ENCODE measurements around the gene DTX1. TPM values are rescaled to one million over a fixed set of nuclear protein-coding genes. Genes with fewer than 3 reads are reported as not detected.

The DTX1 gene
- total RNA-seq, 1 donor from 2014 or later: 4.6 TPM

- Histone ChIP-seq H2AFZ (ENCODE audit: low read depth, low read length) (no peak overlapping the region), H3K4me2 (ENCODE audit: low read length) (no peak overlapping the region), H4K20me1 (ENCODE audit: insufficient read depth, low read length) (no peaks in the 10 kb centered on the region), H3K36me3 (ENCODE audit: insufficient read depth, low read length) (no peaks in the 10 kb centered on the region), H3K4me3 (ENCODE audit: insufficient read depth, low read depth, low read length) (no peak overlapping the region), H3K79me2 (ENCODE audit: insufficient read depth, low read length) (no peaks in the 10 kb centered on the region), H3K27me3 (ENCODE audit: insufficient read depth, low read length) (no peaks in the 10 kb centered on the region), H3K4me1 (ENCODE audit: insufficient read depth, low read length) (peaks cover 5% of the 10 kb centered on the region), H3K27ac (ENCODE audit: low read depth, low read length) (no peak overlapping the region), H3K9me3 (ENCODE audit: insufficient read depth, low read depth, low read length) (no peaks in the 10 kb centered on the region), H3K9ac (ENCODE audit: low read length) (no peak overlapping the region)
- Mint-ChIP-seq H3K27ac (ENCODE audit: unreplicated experiment) (no peak overlapping the region), H3K27me3 (ENCODE audit: low read depth, unreplicated experiment) (peaks cover 41% of the 10 kb centered on the region), H3K9me3 (ENCODE audit: unreplicated experiment) (no peaks in the 10 kb centered on the region), H3K36me3 (ENCODE audit: low read depth, unreplicated experiment) (peaks cover 5% of the 10 kb centered on the region), H3K4me3 (ENCODE audit: unreplicated experiment) (no peak overlapping the region), H3K4me1 (ENCODE audit: low read depth, unreplicated experiment) (peaks cover 2% of the 10 kb centered on the region)
- TF ChIP-seq EZH2 (IDR thresholded peaks at IDR 0.05; ENCODE audit: insufficient read depth, low read length): no peak
- no peak for TF ChIP-seq CTCF (IDR thresholded peaks at IDR 0.05; ENCODE audit: insufficient read depth, low read depth, low read length)
- FAIRE-seq (no peak), DNase-seq (ENCODE audit: low read depth) (no peak)
Measured at GRCh38 chr12:113099364-113099763, 42.8 kb downstream of the DTX1 start.

- Histone ChIP-seq H3K27ac (ENCODE audit: low read depth, low read length) (no peak overlapping the region), H3K27me3 (ENCODE audit: insufficient read depth, low read length) (no peaks in the 10 kb centered on the region), H3K4me2 (ENCODE audit: low read length) (no peak overlapping the region), H2AFZ (ENCODE audit: low read depth, low read length) (no peak overlapping the region), H4K20me1 (ENCODE audit: insufficient read depth, low read length) (no peaks in the 10 kb centered on the region), H3K4me3 (ENCODE audit: insufficient read depth, low read depth, low read length) (no peak overlapping the region), H3K4me1 (ENCODE audit: insufficient read depth, low read length) (peaks cover 5% of the 10 kb centered on the region), H3K9ac (ENCODE audit: low read length) (no peak overlapping the region), H3K9me3 (ENCODE audit: insufficient read depth, low read depth, low read length) (no peaks in the 10 kb centered on the region), H3K36me3 (ENCODE audit: insufficient read depth, low read length) (no peaks in the 10 kb centered on the region), H3K79me2 (ENCODE audit: insufficient read depth, low read length) (no peaks in the 10 kb centered on the region)
- peaks cover 45% of the 10 kb centered on the region for H3K27me3 Mint-ChIP-seq (ENCODE audit: low read depth, unreplicated experiment)
- H3K27ac Mint-ChIP-seq (ENCODE audit: unreplicated experiment): no peak overlapping the region
- TF ChIP-seq CTCF (IDR thresholded peaks at IDR 0.05; ENCODE audit: insufficient read depth, low read depth, low read length): no peak
- no peak for TF ChIP-seq EZH2 (IDR thresholded peaks at IDR 0.05; ENCODE audit: insufficient read depth, low read length)
- no peak overlapping the region for H3K4me3 Mint-ChIP-seq (ENCODE audit: unreplicated experiment)
- peaks cover 5% of the 10 kb centered on the region for H3K36me3 Mint-ChIP-seq (ENCODE audit: low read depth, unreplicated experiment)
- H3K9me3 Mint-ChIP-seq (ENCODE audit: unreplicated experiment): no peaks in the 10 kb centered on the region
- no peak for DNase-seq (ENCODE audit: low read depth)
- H3K4me1 Mint-ChIP-seq (ENCODE audit: low read depth, unreplicated experiment): peaks cover 2% of the 10 kb centered on the region
- FAIRE-seq: no peak
Measured at GRCh38 chr12:113099764-113100163, 43.2 kb downstream of the DTX1 start.

- no peak for DNase-seq (ENCODE audit: low read depth)
- peaks cover 2% of the 10 kb centered on the region for H3K4me1 Mint-ChIP-seq (ENCODE audit: low read depth, unreplicated experiment)
- FAIRE-seq: no peak
Measured at GRCh38 chr12:113101751-113102150, 45.2 kb downstream of the DTX1 start.

More at GRCh38 chr12:113101751-113102150, 45.2 kb downstream of the DTX1 start:
- Histone ChIP-seq H2AFZ (ENCODE audit: low read depth, low read length) (no peak overlapping the region), H3K9me3 (ENCODE audit: insufficient read depth, low read depth, low read length) (no peaks in the 10 kb centered on the region), H3K4me3 (ENCODE audit: insufficient read depth, low read depth, low read length) (no peak overlapping the region), H3K36me3 (ENCODE audit: insufficient read depth, low read length) (no peaks in the 10 kb centered on the region), H3K9ac (ENCODE audit: low read length) (no peak overlapping the region), H3K4me1 (ENCODE audit: insufficient read depth, low read length) (peaks cover 5% of the 10 kb centered on the region), H3K79me2 (ENCODE audit: insufficient read depth, low read length) (no peaks in the 10 kb centered on the region), H3K27ac (ENCODE audit: low read depth, low read length) (no peak overlapping the region), H3K4me2 (ENCODE audit: low read length) (no peak overlapping the region), H3K27me3 (ENCODE audit: insufficient read depth, low read length) (peaks cover 3% of the 10 kb centered on the region), H4K20me1 (ENCODE audit: insufficient read depth, low read length) (no peaks in the 10 kb centered on the region)
- H3K27me3 Mint-ChIP-seq (ENCODE audit: low read depth, unreplicated experiment): peaks cover 50% of the 10 kb centered on the region
- no peak overlapping the region for H3K4me3 Mint-ChIP-seq (ENCODE audit: unreplicated experiment)
- TF ChIP-seq EZH2 (IDR thresholded peaks at IDR 0.05; ENCODE audit: insufficient read depth, low read length) (no peak), CTCF (IDR thresholded peaks at IDR 0.05; ENCODE audit: insufficient read depth, low read depth, low read length) (no peak)
- no peak overlapping the region for H3K27ac Mint-ChIP-seq (ENCODE audit: unreplicated experiment)
- H3K36me3 Mint-ChIP-seq (ENCODE audit: low read depth, unreplicated experiment): peaks cover 1% of the 10 kb centered on the region
- H3K9me3 Mint-ChIP-seq (ENCODE audit: unreplicated experiment): no peaks in the 10 kb centered on the region
